ENCODE data around the gene MICAL2.

DNA sequence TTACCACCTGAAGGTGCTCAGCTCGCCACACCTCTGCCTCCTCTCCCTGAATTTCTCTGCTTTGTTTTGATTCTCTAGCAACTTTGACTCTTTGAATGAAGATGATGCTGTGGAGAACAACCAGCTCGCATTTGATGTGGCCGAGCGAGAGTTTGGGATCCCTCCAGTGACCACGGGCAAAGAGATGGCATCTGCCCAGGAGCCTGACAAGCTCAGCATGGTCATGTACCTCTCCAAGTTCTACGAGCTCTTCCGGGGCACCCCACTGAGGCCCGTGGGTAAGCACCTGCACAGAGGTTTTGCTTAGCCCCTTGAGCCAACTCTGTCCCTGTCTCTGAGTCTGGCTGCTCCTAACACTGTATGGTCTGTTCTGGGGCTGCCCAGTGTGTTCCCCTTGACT, 115.7 kb downstream of the MICAL2 start:
- TF ChIP-seq, protein P1, sequence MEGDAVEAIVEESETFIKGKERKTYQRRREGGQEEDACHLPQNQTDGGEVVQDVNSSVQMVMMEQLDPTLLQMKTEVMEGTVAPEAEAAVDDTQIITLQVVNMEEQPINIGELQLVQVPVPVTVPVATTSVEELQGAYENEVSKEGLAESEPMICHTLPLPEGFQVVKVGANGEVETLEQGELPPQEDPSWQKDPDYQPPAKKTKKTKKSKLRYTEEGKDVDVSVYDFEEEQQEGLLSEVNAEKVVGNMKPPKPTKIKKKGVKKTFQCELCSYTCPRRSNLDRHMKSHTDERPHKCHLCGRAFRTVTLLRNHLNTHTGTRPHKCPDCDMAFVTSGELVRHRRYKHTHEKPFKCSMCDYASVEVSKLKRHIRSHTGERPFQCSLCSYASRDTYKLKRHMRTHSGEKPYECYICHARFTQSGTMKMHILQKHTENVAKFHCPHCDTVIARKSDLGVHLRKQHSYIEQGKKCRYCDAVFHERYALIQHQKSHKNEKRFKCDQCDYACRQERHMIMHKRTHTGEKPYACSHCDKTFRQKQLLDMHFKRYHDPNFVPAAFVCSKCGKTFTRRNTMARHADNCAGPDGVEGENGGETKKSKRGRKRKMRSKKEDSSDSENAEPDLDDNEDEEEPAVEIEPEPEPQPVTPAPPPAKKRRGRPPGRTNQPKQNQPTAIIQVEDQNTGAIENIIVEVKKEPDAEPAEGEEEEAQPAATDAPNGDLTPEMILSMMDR (IDR thresholded peaks at IDR 0.05 in 4 of 5, conservative IDR thresholded peaks at IDR 0.05 in 1 of 5): no peak
- no peak for TF ChIP-seq POLR2A (IDR thresholded peaks at IDR 0.05)

Data from gastrocnemius medialis (tissue), 4 donors.